Prostate gland (tissue), 2 donors: ENCODE data around the gene ZNF213. TPM values are rescaled to one million over a fixed set of nuclear protein-coding genes. Genes with fewer than 3 reads are reported as not detected.
A peak's percentile ranks its signal among the peaks of the same experiment; 100 is the strongest.

Experiments used
- DNase-seq: peaks from one replicate; pipeline ENCODE4 v3.0.0-alpha.2; 2019; ENCODE audit warnings: low spot score
- H3K27ac ChIP-seq, 2 donors: fragments of 200-600 bp; sonication (generic); 2 replicates each; pipeline ENCODE4 v1.5.1; 2017 to 2019
- H3K27me3 ChIP-seq: fragments of 200-600 bp; sonication (generic); replicated peaks from 2 replicates; pipeline ENCODE4 v1.5.1; 2019; ENCODE audit not compliant: insufficient read depth
- H3K36me3 ChIP-seq, 2 donors: fragments of 200-600 bp; sonication (generic); 1 replicate in 1 of 2; 2 replicates in 1 of 2; pipeline versions ENCODE4 v1.5.1 to v1.8.1; 2017 to 2019
- H3K4me1 ChIP-seq: fragments of 200-600 bp; sonication (generic); replicated peaks from 2 replicates; pipeline ENCODE4 v1.5.1; 2019
- H3K4me3 ChIP-seq, 2 donors: fragments of 200-600 bp; sonication (generic); 2 replicates each; pipeline ENCODE4 v1.5.1; 2017 to 2019
- H3K9me3 ChIP-seq: fragments of 200-600 bp; sonication (generic); 2 replicates; pipeline ENCODE4 v1.5.1; 2017
- POLR2A ChIP-seq: fragments of 450-650 bp; IDR thresholded peaks from one replicate; pipeline ENCODE4 v1.6.1; 2016; ENCODE audit warnings: antibody characterized with exemption, mild to moderate bottlenecking
- POLR2AphosphoS5 ChIP-seq: sonication (generic); formaldehyde crosslinking; IDR thresholded peaks from one replicate; pipeline ENCODE4 v1.6.1; 2017; ENCODE audit warnings: antibody characterized with exemption
- WGBS: methylation state at CpG from one replicate; pipeline ENCODE4 v1.1.5; 2018; 5-methylcytosine and 5-hydroxymethylcytosine counted together
- intact Hi-C: fragments of 100-400 bp; cut with DNase I; formaldehyde crosslinking; loops from one replicate; pipeline ENCODE4 v1.14.2; 2022
- total RNA-seq, 2 donors: library from RNA; depleted of rRNA; stranded (reverse); fragments of >200 nt; gene quantifications; one replicate each; pipeline ENCODE4 v1.1.0, GENCODE V29; 2016
- TF ChIP-seq, protein P1 (sequence below), 4 experiments: fragments of 200-600 bp in 2 of 4; fragments of 450-650 bp in 2 of 4; sonication (generic) in 2 of 4; IDR thresholded peaks; 1 replicate in 3 of 4; 2 replicates in 1 of 4; pipeline ENCODE4 v1.5.1; 2016 to 2019; ENCODE audit warnings: antibody characterized with exemption in 4 of 4, mild to moderate bottlenecking in 2 of 4, moderate library complexity in 2 of 4

Gene ZNF213
- total RNA-seq, 2 donors from 2014 or later, result 18.4 to 28.1 TPM

GRCh38 chr16:3157229-3158025, 22.6 kb downstream of the ZNF213 start:
- 1% methylated on average over 49 of the region's 59 CpGs for WGBS
- H3K27me3 ChIP-seq, result no peaks in the 10 kb centered on the region
- no peaks in the 10 kb centered on the region for H3K9me3 ChIP-seq
- H3K4me1 ChIP-seq, result no peaks in the 10 kb centered on the region
- peak; percentile 39 for DNase-seq
- TF ChIP-seq, protein P1, sequence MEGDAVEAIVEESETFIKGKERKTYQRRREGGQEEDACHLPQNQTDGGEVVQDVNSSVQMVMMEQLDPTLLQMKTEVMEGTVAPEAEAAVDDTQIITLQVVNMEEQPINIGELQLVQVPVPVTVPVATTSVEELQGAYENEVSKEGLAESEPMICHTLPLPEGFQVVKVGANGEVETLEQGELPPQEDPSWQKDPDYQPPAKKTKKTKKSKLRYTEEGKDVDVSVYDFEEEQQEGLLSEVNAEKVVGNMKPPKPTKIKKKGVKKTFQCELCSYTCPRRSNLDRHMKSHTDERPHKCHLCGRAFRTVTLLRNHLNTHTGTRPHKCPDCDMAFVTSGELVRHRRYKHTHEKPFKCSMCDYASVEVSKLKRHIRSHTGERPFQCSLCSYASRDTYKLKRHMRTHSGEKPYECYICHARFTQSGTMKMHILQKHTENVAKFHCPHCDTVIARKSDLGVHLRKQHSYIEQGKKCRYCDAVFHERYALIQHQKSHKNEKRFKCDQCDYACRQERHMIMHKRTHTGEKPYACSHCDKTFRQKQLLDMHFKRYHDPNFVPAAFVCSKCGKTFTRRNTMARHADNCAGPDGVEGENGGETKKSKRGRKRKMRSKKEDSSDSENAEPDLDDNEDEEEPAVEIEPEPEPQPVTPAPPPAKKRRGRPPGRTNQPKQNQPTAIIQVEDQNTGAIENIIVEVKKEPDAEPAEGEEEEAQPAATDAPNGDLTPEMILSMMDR (IDR thresholded peaks at IDR 0.05), result no peak
- peak; percentile 29 for TF ChIP-seq POLR2AphosphoS5
- peak overlapping the region; percentile 83 to 90 for H3K27ac ChIP-seq
- intact Hi-C loops, result loop anchor here (10.0 kb wide), 1 partner anchor 107 kb away; no protein-coding TSS in a partner anchor
- peak overlapping the region; percentile 56 to 59 for H3K4me3 ChIP-seq
- H3K36me3 ChIP-seq, result no peaks in the 10 kb centered on the region

DNA sequence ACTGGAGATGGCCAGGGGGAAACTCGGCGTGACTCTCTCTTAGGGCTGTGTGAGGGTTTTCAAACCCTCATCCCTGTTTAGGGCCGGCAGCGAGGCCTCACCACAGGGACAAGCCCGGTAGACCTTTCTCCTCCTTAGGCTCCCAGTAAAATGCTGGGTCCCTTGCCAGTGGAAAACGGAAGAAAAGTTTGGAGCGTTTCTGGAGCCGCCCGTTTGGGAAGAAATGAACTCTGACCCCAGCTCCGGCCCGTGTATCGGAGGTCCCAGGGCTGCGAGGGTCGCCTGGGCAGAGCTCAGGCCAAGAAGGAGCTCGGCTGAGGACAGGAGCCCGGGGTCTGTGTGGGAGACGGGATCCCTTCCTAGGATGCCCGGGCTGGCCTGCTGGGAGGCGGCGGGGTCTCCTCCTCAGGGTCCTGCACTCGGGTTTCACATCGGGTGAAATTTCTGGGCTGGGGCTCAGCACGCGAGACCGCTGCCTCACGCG, 23.2 kb downstream of the ZNF213 start:
- Histone ChIP-seq H3K27ac (peak overlapping the region; percentile 83 to 90), H3K9me3 (no peaks in the 10 kb centered on the region), H3K36me3 (no peaks in the 10 kb centered on the region), H3K4me1 (no peaks in the 10 kb centered on the region), H3K4me3 (peak overlapping the region; percentile 56 to 59), H3K27me3 (no peaks in the 10 kb centered on the region)
- TF ChIP-seq, protein P1 (IDR thresholded peaks at IDR 0.05), result no peak
- TF ChIP-seq POLR2AphosphoS5 (no peak), POLR2A (no peak)
- DNase-seq, result peak; percentile 16
- 0% methylated on average over 19 of the region's 27 CpGs for WGBS
- intact Hi-C loops, result loop anchor here (10.0 kb wide), 1 partner anchor 107 kb away; no protein-coding TSS in a partner anchor

DNA sequence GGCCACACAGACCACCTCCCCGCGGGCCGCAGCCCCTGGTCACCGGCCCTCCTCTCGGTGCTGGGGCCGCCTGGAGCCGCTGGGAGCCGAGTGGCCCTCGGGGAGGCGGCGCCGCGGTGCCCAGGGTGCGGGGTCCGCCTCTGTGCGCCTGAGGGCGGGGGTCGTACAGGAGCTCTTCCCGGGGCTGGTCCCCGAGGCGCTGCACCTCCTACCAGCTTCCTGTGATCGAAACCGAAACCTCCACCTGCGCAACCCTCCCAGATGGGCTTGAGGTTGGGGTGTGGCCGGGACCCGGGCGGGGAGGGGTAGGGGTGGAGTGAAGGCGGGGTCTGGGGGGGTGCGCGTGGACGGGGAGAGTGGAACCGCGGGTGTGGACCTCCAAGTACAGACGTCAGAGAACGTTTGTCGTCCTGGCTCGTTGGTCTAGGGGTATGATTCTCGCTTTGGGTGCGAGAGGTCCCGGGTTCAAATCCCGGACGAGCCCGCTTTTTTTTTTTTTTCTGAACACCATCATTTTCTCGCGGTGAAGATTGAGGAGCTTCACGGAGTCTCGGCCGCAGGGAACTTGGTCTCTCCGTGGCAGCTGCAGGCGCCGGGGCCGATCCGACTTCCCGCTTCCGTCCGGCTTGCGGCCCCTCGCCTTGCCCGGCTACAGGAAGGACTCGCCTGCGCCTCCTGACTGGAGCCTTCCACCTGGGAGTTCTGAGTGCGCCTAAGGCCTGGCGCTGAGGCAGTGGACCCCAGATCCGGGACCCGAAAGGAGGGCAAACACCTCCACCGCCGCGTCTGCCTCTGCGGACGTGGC, 23.9 kb downstream of the ZNF213 start:
- H3K36me3 ChIP-seq, result no peaks in the 10 kb centered on the region
- H3K9me3 ChIP-seq, result no peaks in the 10 kb centered on the region
- H3K4me3 ChIP-seq, result peak overlapping the region; percentile 56 to 59
- peak overlapping the region; percentile 83 to 90 for H3K27ac ChIP-seq
- TF ChIP-seq POLR2AphosphoS5, result peak; percentile 51
- TF ChIP-seq, protein P1 (IDR thresholded peaks at IDR 0.05), result no peak
- peak; percentile 77 for TF ChIP-seq POLR2A
- no peaks in the 10 kb centered on the region for H3K27me3 ChIP-seq
- intact Hi-C loops, result loop anchor here (10.0 kb wide), 1 partner anchor 106 kb away; no protein-coding TSS in a partner anchor
- peak; percentile 89 for DNase-seq
- no peaks in the 10 kb centered on the region for H3K4me1 ChIP-seq
- 3% methylated on average over 63 of the region's 70 CpGs for WGBS

- H3K9me3 ChIP-seq, result no peaks in the 10 kb centered on the region
- no peaks in the 10 kb centered on the region for H3K36me3 ChIP-seq
- WGBS, result 80% methylated on average over 36 of the region's 36 CpGs
- intact Hi-C loops, result no loop called here
- no peak for DNase-seq
- no peak overlapping the region for H3K4me3 ChIP-seq
- H3K4me1 ChIP-seq, result no peaks in the 10 kb centered on the region
- no peak overlapping the region for H3K27ac ChIP-seq
- TF ChIP-seq POLR2AphosphoS5 (no peak), POLR2A (no peak)
- TF ChIP-seq, protein P1 (IDR thresholded peaks at IDR 0.05), result no peak
- H3K27me3 ChIP-seq, result no peaks in the 10 kb centered on the region
Observed at GRCh38 chr16:3161235-3162018, 26.6 kb downstream of the ZNF213 start.
